GM18870 (cell line): Measurements from ENCODE around the gene C5orf24.
A peak's percentile ranks its signal among the peaks of the same experiment; 100 is the strongest.

Experiments
- ATAC-seq: cut with Tn5 transposase; IDR thresholded peaks from one replicate; pipeline ENCODE4 v1.9.1; 2021; ENCODE audit warnings: moderate library complexity; ENCODE audit not compliant: unreplicated experiment

C5orf24 gene

DNA sequence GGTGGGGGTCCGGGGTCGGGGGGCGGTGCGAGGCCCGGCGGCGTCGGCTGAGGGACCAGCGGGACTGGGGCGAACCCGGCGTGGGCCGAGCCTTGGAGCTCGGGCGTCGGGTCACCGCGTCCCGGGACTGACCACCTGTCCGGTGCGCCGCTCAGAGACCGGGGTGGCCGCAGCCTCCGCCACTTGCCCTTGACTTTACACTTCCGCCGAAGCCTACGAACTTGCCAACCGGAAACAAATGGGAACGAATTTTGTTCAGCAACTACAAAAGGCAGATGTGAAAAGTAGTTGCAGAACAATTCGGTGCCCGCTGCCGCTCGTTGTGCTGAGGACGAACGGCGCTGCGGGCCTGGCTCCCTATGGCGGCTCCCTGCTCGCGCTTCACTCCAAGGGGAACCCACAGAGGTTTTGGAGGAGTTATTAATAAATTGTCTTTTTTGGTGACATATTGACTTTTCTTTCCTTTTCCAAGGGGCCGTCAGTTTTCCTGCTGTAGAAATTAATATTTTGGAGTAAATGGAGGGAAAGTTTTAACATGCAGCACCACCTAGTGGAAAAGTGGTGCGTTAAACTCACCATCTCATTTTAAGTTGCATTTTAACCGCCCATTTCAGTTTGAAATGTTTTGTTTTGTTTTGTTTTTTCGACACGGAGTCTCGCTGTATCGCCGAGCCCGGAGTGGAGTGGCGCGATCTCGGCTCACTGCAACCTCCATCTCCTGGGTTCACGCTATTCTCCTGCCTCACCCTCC, 59.7 kb downstream of the C5orf24 start:
- peak; percentile 25 for ATAC-seq

GRCh38 chr5:134906811-134907210, 61.0 kb downstream of the C5orf24 start:
- no peak for ATAC-seq
